ENCODE results near the gene TNFAIP6.
"Not testable (repeated sequence)": the region's sequence is repeated elsewhere in the genome, so short reads cannot be mapped to it uniquely, and the experiment has no call there.

The TNFAIP6 gene

GRCh38 chr2:151417650-151418049 lies 60.3 kb downstream of the TNFAIP6 start:
- DNase-seq (ENCODE audit: low spot score): no peak

- not testable (repeated sequence) for DNase-seq (ENCODE audit: low spot score)
These were observed 64.3 kb downstream of the TNFAIP6 start for GRCh38 chr2:151421681-151422080.

- no peak for DNase-seq (ENCODE audit: low spot score)
These were observed 65.6 kb downstream of the TNFAIP6 start for GRCh38 chr2:151422917-151423439.

DNA sequence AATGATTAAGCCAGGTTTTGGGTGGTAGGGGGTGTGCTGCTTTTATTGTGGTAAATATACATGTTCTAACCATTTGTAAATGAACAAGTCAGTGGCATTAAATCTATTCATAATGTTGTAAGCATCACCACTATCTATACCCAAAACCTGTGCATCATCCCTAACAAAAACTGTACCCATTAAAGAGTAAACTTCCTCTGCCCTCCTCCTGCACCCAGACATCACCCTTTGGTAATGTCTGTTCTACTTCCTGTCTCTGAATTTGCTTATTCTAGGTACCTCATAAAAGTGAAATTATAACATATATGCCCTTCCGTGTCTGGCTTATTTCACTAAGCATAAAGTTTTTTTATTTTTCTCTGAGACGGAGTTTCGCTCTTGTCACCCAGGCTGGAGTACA lies 66.4 kb downstream of the TNFAIP6 start:
- DNase-seq (ENCODE audit: low spot score): no peak
